Rectal smooth muscle tissue (tissue), 1 donor: ENCODE measurements around the gene OSBP.
"Not testable (repeated sequence)": the region's sequence is repeated elsewhere in the genome, so short reads cannot be mapped to it uniquely, and the experiment has no call there.

Experiments
- H3K27ac ChIP-seq: one replicate; pipeline ENCODE4 v1.7.0; 2013; ENCODE audit warnings: low read depth, low read length, inconsistent platforms
- H3K27me3 ChIP-seq: one replicate; pipeline ENCODE4 v1.7.0; 2013; ENCODE audit warnings: low read length; ENCODE audit not compliant: control insufficient read depth, insufficient read depth
- H3K36me3 ChIP-seq: one replicate; pipeline ENCODE4 v1.7.0; 2013; ENCODE audit warnings: low read length; ENCODE audit not compliant: control insufficient read depth, insufficient read depth
- H3K4me1 ChIP-seq: one replicate; pipeline ENCODE4 v1.7.0; 2013; ENCODE audit warnings: low read length; ENCODE audit not compliant: control insufficient read depth, insufficient read depth
- H3K4me3 ChIP-seq: one replicate; pipeline ENCODE4 v1.7.0; 2013; ENCODE audit warnings: low read length
- H3K9ac ChIP-seq: one replicate; pipeline ENCODE4 v1.7.0; 2013; ENCODE audit warnings: low read length

Gene OSBP

GRCh38 chr11:59547605-59548308 lies 67.8 kb downstream of the OSBP start:
- H3K9ac ChIP-seq, H3K36me3 ChIP-seq, H3K4me3 ChIP-seq, H3K27me3 ChIP-seq, H3K4me1 ChIP-seq, H3K27ac ChIP-seq: not testable (repeated sequence)

GRCh38 chr11:59545179-59546020 lies 70.2 kb downstream of the OSBP start:
- H3K4me3 ChIP-seq, result no peak overlapping the region
- no peaks in the 10 kb centered on the region for H3K36me3 ChIP-seq
- no peak overlapping the region for H3K9ac ChIP-seq
- H3K27ac ChIP-seq, result no peak overlapping the region
- no peaks in the 10 kb centered on the region for H3K4me1 ChIP-seq
- no peaks in the 10 kb centered on the region for H3K27me3 ChIP-seq

GRCh38 chr11:59544869-59545178 lies 70.8 kb downstream of the OSBP start:
- Histone ChIP-seq H3K36me3 (no peaks in the 10 kb centered on the region), H3K4me1 (no peaks in the 10 kb centered on the region), H3K27me3 (no peaks in the 10 kb centered on the region), H3K4me3 (no peak overlapping the region), H3K9ac (no peak overlapping the region), H3K27ac (no peak overlapping the region)

- H3K36me3 ChIP-seq, H3K4me1 ChIP-seq, H3K27me3 ChIP-seq, H3K4me3 ChIP-seq, H3K27ac ChIP-seq, H3K9ac ChIP-seq: not testable (repeated sequence)
Measured at GRCh38 chr11:59543713-59544112, 71.9 kb downstream of the OSBP start.

GRCh38 chr11:59542142-59542810 lies 73.3 kb downstream of the OSBP start:
- Histone ChIP-seq H3K27ac (no peak overlapping the region), H3K4me1 (peaks cover 4% of the 10 kb centered on the region), H3K36me3 (no peaks in the 10 kb centered on the region), H3K9ac (no peak overlapping the region), H3K4me3 (no peak overlapping the region), H3K27me3 (no peaks in the 10 kb centered on the region)

- H3K27ac ChIP-seq, result no peak overlapping the region
- peaks cover 4% of the 10 kb centered on the region for H3K4me1 ChIP-seq
- no peaks in the 10 kb centered on the region for H3K36me3 ChIP-seq
- H3K4me3 ChIP-seq, result no peak overlapping the region
- no peak overlapping the region for H3K9ac ChIP-seq
- no peaks in the 10 kb centered on the region for H3K27me3 ChIP-seq
Measured at GRCh38 chr11:59534676-59535075, 80.9 kb downstream of the OSBP start.

GRCh38 chr11:59532620-59533019 lies 83.0 kb downstream of the OSBP start:
- Histone ChIP-seq H3K4me3 (no peak overlapping the region), H3K4me1 (peaks cover under 1% of the 10 kb centered on the region), H3K9ac (no peak overlapping the region), H3K27ac (no peak overlapping the region), H3K27me3 (no peaks in the 10 kb centered on the region), H3K36me3 (no peaks in the 10 kb centered on the region)

GRCh38 chr11:59528711-59529110 lies 86.9 kb downstream of the OSBP start:
- Histone ChIP-seq H3K4me1 (no peaks in the 10 kb centered on the region), H3K36me3 (no peaks in the 10 kb centered on the region), H3K9ac (no peak overlapping the region)

More at GRCh38 chr11:59528711-59529110, 86.9 kb downstream of the OSBP start:
- Histone ChIP-seq H3K4me3 (no peak overlapping the region), H3K27me3 (no peaks in the 10 kb centered on the region), H3K27ac (no peak overlapping the region)
